H1 (cell line): Measurements from ENCODE around the gene CAP1. TPM values are rescaled to one million over a fixed set of nuclear protein-coding genes. Genes with fewer than 3 reads are reported as not detected.

Experiments
- CTCF ChIA-PET: fragments of 300-600 bp; sonication (Branson Sonifier 250); formaldehyde crosslinking; loops from one replicate; lab custom pipeline; 2021; ENCODE audit not compliant: partially characterized antibody; lab: Charles Lee
- POLR2A ChIA-PET: fragments of 300-600 bp; sonication (Branson Sonifier 250); formaldehyde crosslinking; loops from one replicate; lab custom pipeline; 2021; ENCODE audit warnings: inconsistent platforms; ENCODE audit not compliant: partially characterized antibody; lab: Charles Lee
- DNase-seq, 2 experiments: peaks; one replicate each; pipeline versions ENCODE4 v3.0.0 to v3.0.0-alpha.2; 2010 to 2022; ENCODE audit warnings: low spot score in 2 of 2, low read depth in 1 of 2, mixed read lengths in 1 of 2
- FAIRE-seq: peaks from 2 replicates; lab custom pipeline; 2011; peaks lifted over from hg19 to GRCh38; lab: Jason Lieb, UNC
- H2AFZ ChIP-seq: 2 replicates; pipeline ENCODE4 v1.8.1; 2012; ENCODE audit warnings: low read length, inconsistent platforms
- H2AK5ac ChIP-seq: 2 replicates; pipeline ENCODE4 v1.6.1; 2013; ENCODE audit warnings: low read depth, low read length
- H2BK120ac ChIP-seq: replicated peaks from 2 replicates; pipeline ENCODE3; 2013; ENCODE audit warnings: low read depth, low read length, inconsistent platforms
- H2BK12ac ChIP-seq: 2 replicates; pipeline ENCODE4 v1.6.1; 2013; ENCODE audit warnings: low read depth, low read length
- H2BK15ac ChIP-seq: 2 replicates; pipeline ENCODE4 v1.6.1; 2013; ENCODE audit warnings: low read length
- H2BK20ac ChIP-seq: 2 replicates; pipeline ENCODE4 v1.6.1; 2013; ENCODE audit warnings: low read length
- H2BK5ac ChIP-seq: 2 replicates; pipeline ENCODE4 v1.6.1; 2013; ENCODE audit warnings: low read depth, low read length
- H3K14ac ChIP-seq: 2 replicates; pipeline ENCODE4 v1.6.1; 2013; ENCODE audit warnings: inconsistent platforms; ENCODE audit not compliant: insufficient read length
- H3K18ac ChIP-seq: 2 replicates; pipeline ENCODE4 v1.6.1; 2013; ENCODE audit warnings: low read length; ENCODE audit errors: extremely low read depth
- H3K23ac ChIP-seq: 2 replicates; pipeline ENCODE4 v1.6.1; 2013; ENCODE audit warnings: inconsistent platforms; ENCODE audit not compliant: insufficient read length
- H3K23me2 ChIP-seq: 2 replicates; pipeline ENCODE4 v1.6.1; 2013; ENCODE audit warnings: low read depth, low read length
- H3K27ac ChIP-seq: 2 replicates; pipeline ENCODE4 v1.6.1; 2011; ENCODE audit warnings: low read depth, low read length, inconsistent platforms
- H3K27me3 ChIP-seq, 4 experiments: replicated peaks in 1 of 4; 1 replicate in 1 of 4; 2 replicates in 3 of 4; pipeline versions ENCODE4 v1.6.1 to v1.8.1; 2011 to 2013; ENCODE audit warnings: low read length in 3 of 4, mild to moderate bottlenecking in 3 of 4, inconsistent platforms in 2 of 4, mixed read lengths in 2 of 4, moderate library complexity in 1 of 4; ENCODE audit not compliant: control insufficient read depth in 3 of 4, insufficient read depth in 3 of 4; ENCODE audit errors: extremely low read depth in 1 of 4
- H3K36me3 ChIP-seq, 4 experiments: 2 replicates each; pipeline versions ENCODE4 v1.6.1 to v1.8.1; 2011 to 2013; ENCODE audit warnings: mild to moderate bottlenecking in 4 of 4, low read length in 3 of 4, moderate library complexity in 2 of 4, control low read depth in 1 of 4, inconsistent platforms in 1 of 4; ENCODE audit not compliant: insufficient read depth in 4 of 4, control insufficient read depth in 2 of 4
- H3K4ac ChIP-seq: replicated peaks from 2 replicates; pipeline ENCODE3; 2013; ENCODE audit warnings: low read length, low read depth, mixed read lengths, inconsistent platforms; ENCODE audit not compliant: insufficient read length
- H3K4me1 ChIP-seq, 4 experiments: replicated peaks in 1 of 4; 1 replicate in 1 of 4; 2 replicates in 3 of 4; pipeline versions ENCODE4 v1.6.1 to v1.8.1; 2011 to 2013; ENCODE audit warnings: low read length in 3 of 4, inconsistent platforms in 2 of 4, mixed read lengths in 1 of 4; ENCODE audit not compliant: insufficient read depth in 4 of 4, control insufficient read depth in 3 of 4
- H3K4me2 ChIP-seq, 2 experiments: 2 replicates each; pipeline versions ENCODE4 v1.6.1 to v1.8.1; 2011 to 2013; ENCODE audit warnings: low read depth in 2 of 2, low read length in 2 of 2, control low read depth in 1 of 2, inconsistent platforms in 1 of 2, mild to moderate bottlenecking in 1 of 2; ENCODE audit not compliant: insufficient read depth in 1 of 2
- H3K4me3 ChIP-seq, 4 experiments: fragments of 200-600, 300-600 bp in 1 of 4; sonication (generic), shearing (Covaris generic), sonication (Bioruptor Twin) in 1 of 4; 2 replicates each; pipeline versions ENCODE4 v1.5.1 to v1.8.1; 2011 to 2016; ENCODE audit warnings: low read length in 4 of 4, low read depth in 3 of 4, control low read depth in 2 of 4, inconsistent platforms in 2 of 4, mild to moderate bottlenecking in 2 of 4, mixed read lengths in 1 of 4, moderate library complexity in 1 of 4; ENCODE audit not compliant: insufficient read depth in 2 of 4; ENCODE audit errors: extremely low read depth in 1 of 4
- H3K56ac ChIP-seq: replicated peaks from 2 replicates; pipeline ENCODE3; 2013; ENCODE audit warnings: low read depth, mild to moderate bottlenecking, mixed read lengths, low read length, inconsistent platforms; ENCODE audit not compliant: insufficient read length
- H3K79me1 ChIP-seq: 2 replicates; pipeline ENCODE4 v1.6.1; 2013; ENCODE audit warnings: low read depth, low read length, control low read depth
- H3K79me2 ChIP-seq, 2 experiments: 2 replicates each; pipeline versions ENCODE4 v1.6.1 to v1.8.1; 2012 to 2013; ENCODE audit warnings: low read length in 2 of 2, mild to moderate bottlenecking in 2 of 2, inconsistent platforms in 1 of 2; ENCODE audit not compliant: insufficient read depth in 2 of 2, control insufficient read depth in 1 of 2
- H3K9ac ChIP-seq, 4 experiments: replicated peaks in 1 of 4; 1 replicate in 1 of 4; 2 replicates in 3 of 4; pipeline versions ENCODE4 v1.6.1 to v1.8.1; 2011 to 2013; ENCODE audit warnings: low read depth in 3 of 4, low read length in 3 of 4, control low read depth in 2 of 4, mild to moderate bottlenecking in 2 of 4, moderate library complexity in 2 of 4, inconsistent platforms in 1 of 4; ENCODE audit errors: extremely low read depth in 1 of 4
- H3K9me3 ChIP-seq, 2 experiments: 2 replicates each; pipeline versions ENCODE4 v1.6.1 to v1.8.1; 2012 to 2013; ENCODE audit warnings: mild to moderate bottlenecking in 2 of 2, moderate library complexity in 2 of 2, control low read depth in 1 of 2, inconsistent platforms in 1 of 2, low read depth in 1 of 2, low read length in 1 of 2, mixed read lengths in 1 of 2; ENCODE audit not compliant: insufficient read depth in 2 of 2
- H4K20me1 ChIP-seq, 2 experiments: replicated peaks in 1 of 2; 2 replicates each; pipeline versions ENCODE3 to v1.8.1; 2011 to 2013; ENCODE audit warnings: inconsistent platforms in 2 of 2, low read length in 2 of 2, mild to moderate bottlenecking in 1 of 2; ENCODE audit not compliant: insufficient read depth in 2 of 2, control insufficient read depth in 1 of 2
- H4K5ac ChIP-seq: 2 replicates; pipeline ENCODE4 v1.6.1; 2013; ENCODE audit warnings: low read length, low read depth, mixed read lengths, inconsistent platforms; ENCODE audit not compliant: insufficient read length
- H4K8ac ChIP-seq: 2 replicates; pipeline ENCODE4 v1.8.0; 2013; ENCODE audit warnings: mild to moderate bottlenecking, moderate library complexity, low read length, inconsistent platforms; ENCODE audit not compliant: insufficient read depth; ENCODE audit errors: extremely low read depth
- H4K91ac ChIP-seq: replicated peaks from 2 replicates; pipeline ENCODE3; 2013; ENCODE audit warnings: low read length, mixed read lengths, inconsistent platforms; ENCODE audit not compliant: insufficient read length
- EP300 ChIP-seq, 2 experiments: IDR thresholded peaks; 1 replicate in 1 of 2; 2 replicates in 1 of 2; pipeline ENCODE4 v1.6.1; 2011 to 2012; ENCODE audit warnings: low read depth in 2 of 2, low read length in 2 of 2, mild to moderate bottlenecking in 2 of 2, borderline replicate concordance in 1 of 2, inconsistent platforms in 1 of 2, moderate library complexity in 1 of 2
- KDM1A ChIP-seq: fragments of 200-600, 300-600 bp; sonication (generic); IDR thresholded peaks from 2 replicates; pipeline ENCODE4 v1.7.1; 2016; ENCODE audit warnings: mild to moderate bottlenecking, low read length, borderline replicate concordance
- SAP30 ChIP-seq: fragments of 300-600 bp; sonication (generic); IDR thresholded peaks from 2 replicates; pipeline ENCODE4 v1.7.1; 2012; ENCODE audit warnings: low read length, moderate library complexity, mild to moderate bottlenecking, inconsistent platforms; ENCODE audit not compliant: insufficient read depth, insufficient replicate concordance
- USF2 ChIP-seq: IDR thresholded peaks from 2 replicates; pipeline ENCODE4 v1.6.1; 2011; ENCODE audit warnings: low read length, improper control_type of control experiment
- WGBS, 2 experiments: shearing (Covaris generic) in 1 of 2; methylation state at CpG; one replicate each; pipeline versions ENCODE4 v1.1.6 to v1.1.7; 2013 to 2015; ENCODE audit warnings: low lambda C conversion rate in 2 of 2, mixed read lengths in 2 of 2, inconsistent platforms in 1 of 2, low coverage in 1 of 2, missing lambda C conversion rate in 1 of 2; ENCODE audit not compliant: insufficient replicate concordance in 2 of 2, insufficient coverage in 1 of 2, insufficient read length in 1 of 2; ENCODE audit errors: extremely low coverage in 1 of 2, missing lambda C conversion rate in 1 of 2; 5-methylcytosine and 5-hydroxymethylcytosine counted together
- polyA plus RNA-seq, 7 experiments: library from polyadenylated mRNA; depleted of rRNA in 3 of 7; stranded (reverse) in 5 of 7; unstranded in 2 of 7; fragments of >200 nt in 5 of 7; fragments of 200-250 nt in 2 of 7; gene quantifications; 1 replicate in 5 of 7; 2 replicates in 1 of 7; 4 replicates in 1 of 7; pipeline versions ENCODE4 v1.2.1 to v1.2.3, GENCODE V29; 2011 to 2013; ENCODE audit warnings: missing spikeins in 2 of 7, mixed read lengths in 2 of 7
- total RNA-seq: library from RNA; stranded (reverse); fragmentation: NEBNext Ultra II Directional; extraction: Animal tissue kit (Norgen Biotek cat#: 25700); gene quantifications from 2 replicates; pipeline ENCODE4 v1.2.1, GENCODE V29; 2021

The CAP1 gene
- total and polyA plus RNA-seq, 2 of the 8 experiments (the other 6 are each of a cell fraction or from before 2014, with no cell fraction given): 140 to 295 TPM

- POLR2A ChIA-PET: interaction anchor here (0.9 to 2.2 kb wide), 3 partner anchors 11 to 229 kb away, joined by 3 to 4 read pairs (median 4); no protein-coding TSS in a partner anchor
- no peak overlapping the region for H3K4ac ChIP-seq
- no peaks in the 10 kb centered on the region for H3K27me3 ChIP-seq
- H2AFZ ChIP-seq: no peak overlapping the region
- CTCF ChIA-PET: interaction anchor here (0.9 to 1.2 kb wide), 3 partner anchors 10 to 68 kb away, joined by 3 to 4 read pairs (median 3); no protein-coding TSS in a partner anchor
- DNase-seq (no peak), FAIRE-seq (no peak)
- no peak overlapping the region; the same call in 1 of the 2 replicates for H2BK12ac ChIP-seq
- H3K79me1 ChIP-seq: no peaks in the 10 kb centered on the region; the same call in 1 of the 2 replicates
- no peak overlapping the region for H3K23ac ChIP-seq
- no peak overlapping the region for H4K91ac ChIP-seq
- no peak overlapping the region for H3K4me2 ChIP-seq
- peaks cover 0 to 13% of the 10 kb centered on the region in 2 experiments for H4K20me1 ChIP-seq
- H2BK5ac ChIP-seq: no peak overlapping the region
- no peaks in the 10 kb centered on the region for H3K23me2 ChIP-seq
- H3K4me3 ChIP-seq: no peak overlapping the region
- H3K18ac ChIP-seq: no peak overlapping the region
- H3K9ac ChIP-seq: no peak overlapping the region; a peak in 1 of 7 replicates
- WGBS, 2 experiments: 79 to 100% methylated on average over 1 to 7 of the region's 7 CpGs
- peaks cover 22 to 58% (median 42%) of the 10 kb centered on the region in 4 experiments for H3K36me3 ChIP-seq
- TF ChIP-seq SAP30 (no peak), EP300 (IDR thresholded peaks at IDR 0.05; ENCODE audit: borderline replicate concordance in 1 of 2, low read depth in 2 of 2, low read length in 2 of 2) (no peak), USF2 (no peak), KDM1A (no peak)
- H2BK20ac ChIP-seq: no peak overlapping the region
- H2BK120ac ChIP-seq: no peak overlapping the region
- no peak overlapping the region for H2BK15ac ChIP-seq
- H3K14ac ChIP-seq: no peak overlapping the region
- H2AK5ac ChIP-seq: no peak overlapping the region
- H3K4me1 ChIP-seq: peaks cover 0 to 6% (median 5%) of the 10 kb centered on the region in 4 experiments; a peak in 4 of 7 replicates
- H3K27ac ChIP-seq: 0 out of 2 replicates have a peak overlapping the region, but pooled peaks have one; percentile 2
- H4K8ac ChIP-seq: no peak overlapping the region
- no peaks in the 10 kb centered on the region for H3K9me3 ChIP-seq
- H4K5ac ChIP-seq: no peak overlapping the region
- peaks cover 0 to 40% of the 10 kb centered on the region in 2 experiments for H3K79me2 ChIP-seq
- H3K56ac ChIP-seq: no peak overlapping the region
These were observed 19.6 kb downstream of the CAP1 start for GRCh38 chr1:40059960-40060750.
